Measurements from ENCODE around the gene DACH2.

The DACH2 gene

DNA sequence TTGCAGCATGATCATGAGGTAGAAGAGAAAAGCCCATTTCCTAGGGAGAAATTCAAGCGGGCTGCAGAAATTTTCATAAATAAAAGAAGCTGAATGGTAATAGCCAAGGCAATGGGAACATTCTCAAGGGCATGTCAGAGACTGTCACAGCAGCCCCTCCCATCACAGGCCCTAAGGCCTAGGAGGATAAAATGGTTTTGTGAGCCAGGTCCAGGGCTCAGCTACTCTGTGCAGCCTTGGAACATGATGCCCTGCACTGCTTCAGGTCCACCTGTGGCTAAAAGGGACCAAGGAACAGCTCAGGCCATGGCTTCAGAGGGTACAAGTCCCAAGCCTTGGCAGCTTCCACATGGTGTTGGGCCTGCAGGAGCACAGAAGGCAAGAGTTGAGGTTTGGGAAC, 93.3 kb downstream of the DACH2 start:
- no peak for TF ChIP-seq CTCF (IDR thresholded peaks at IDR 0.05; ENCODE audit: low read depth, low read length)
- DNase-seq (ENCODE audit: low read depth, low spot score), result no peak
- in situ Hi-C loops (cut with HindIII; ENCODE audit: low sequenced_read_pairs), result no loop called here
- no peak overlapping the region for H3K4me3 ChIP-seq (ENCODE audit: low read depth, low read length)

DNA sequence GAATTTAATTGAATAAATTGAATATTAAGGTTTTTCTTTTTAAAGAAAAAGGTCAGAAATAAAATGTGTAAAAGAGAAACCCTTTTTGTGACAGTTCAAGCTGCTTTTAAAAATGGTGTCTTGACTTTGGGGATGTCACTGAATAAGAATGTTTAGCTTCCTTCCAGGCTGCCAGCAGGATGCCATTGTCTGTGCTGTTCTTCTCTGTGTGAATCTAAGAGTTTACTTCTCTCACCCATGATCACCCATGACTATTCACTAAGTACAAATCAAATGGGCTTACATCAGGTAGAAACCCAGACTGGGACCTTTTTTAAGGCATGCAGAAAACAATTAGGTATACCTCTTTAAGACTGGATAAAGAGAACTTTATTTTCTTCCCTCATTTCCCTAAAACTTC, 115.3 kb downstream of the DACH2 start:
- in situ Hi-C loops (cut with HindIII; ENCODE audit: low sequenced_read_pairs), result no loop called here
- no peak for DNase-seq (ENCODE audit: low read depth, low spot score)
- TF ChIP-seq CTCF (IDR thresholded peaks at IDR 0.05; ENCODE audit: low read depth, low read length), result no peak
- H3K4me3 ChIP-seq (ENCODE audit: low read depth, low read length), result no peak overlapping the region

GRCh38 chrX:86295293-86295692, 147.0 kb downstream of the DACH2 start:
- in situ Hi-C loops (cut with HindIII; ENCODE audit: low sequenced_read_pairs), result no loop called here
- H3K4me3 ChIP-seq (ENCODE audit: low read depth, low read length), result no peak overlapping the region
- no peak for TF ChIP-seq CTCF (IDR thresholded peaks at IDR 0.05; ENCODE audit: low read depth, low read length)
- no peak for DNase-seq (ENCODE audit: low read depth, low spot score)

GRCh38 chrX:86322913-86323312, 174.7 kb downstream of the DACH2 start:
- no peak overlapping the region for H3K4me3 ChIP-seq (ENCODE audit: low read depth, low read length)
- no peak for TF ChIP-seq CTCF (IDR thresholded peaks at IDR 0.05; ENCODE audit: low read depth, low read length)
- no peak for DNase-seq (ENCODE audit: low read depth, low spot score)
- in situ Hi-C loops (cut with HindIII; ENCODE audit: low sequenced_read_pairs), result no loop called here

DNA sequence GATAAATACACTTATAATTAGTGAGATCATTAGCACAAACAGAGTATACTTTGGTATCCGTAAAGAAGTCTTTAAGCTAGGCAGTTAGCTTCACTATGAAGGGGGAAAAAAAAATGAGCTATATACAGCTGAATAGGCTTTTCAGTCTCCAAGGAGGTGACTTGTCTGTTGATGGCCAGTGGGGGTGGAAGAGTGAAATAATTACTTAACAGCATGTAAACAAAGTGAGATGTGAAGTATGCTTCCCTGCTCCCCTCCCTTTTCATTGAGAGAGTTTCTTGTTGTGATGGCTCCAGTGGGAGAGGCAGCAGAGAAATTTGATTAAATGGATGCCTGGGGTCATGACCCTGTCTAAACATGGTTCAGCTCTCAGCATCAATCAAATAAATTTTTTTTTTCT, 180.9 kb downstream of the DACH2 start:
- H3K4me3 ChIP-seq (ENCODE audit: low read depth, low read length), result no peak overlapping the region
- DNase-seq (ENCODE audit: low read depth, low spot score), result no peak
- in situ Hi-C loops (cut with HindIII; ENCODE audit: low sequenced_read_pairs), result no loop called here
- TF ChIP-seq CTCF (IDR thresholded peaks at IDR 0.05; ENCODE audit: low read depth, low read length), result no peak

GRCh38 chrX:86348669-86349068, 200.4 kb downstream of the DACH2 start:
- DNase-seq (ENCODE audit: low read depth, low spot score), result no peak
- TF ChIP-seq CTCF (IDR thresholded peaks at IDR 0.05; ENCODE audit: low read depth, low read length), result no peak
- no peak overlapping the region for H3K4me3 ChIP-seq (ENCODE audit: low read depth, low read length)
- in situ Hi-C loops (cut with HindIII; ENCODE audit: low sequenced_read_pairs), result no loop called here

- no peak for DNase-seq (ENCODE audit: low read depth, low spot score)
- no peak for TF ChIP-seq CTCF (IDR thresholded peaks at IDR 0.05; ENCODE audit: low read depth, low read length)
Observed at GRCh38 chrX:86349115-86349514, 200.9 kb downstream of the DACH2 start.

More at GRCh38 chrX:86349115-86349514, 200.9 kb downstream of the DACH2 start:
- in situ Hi-C loops (cut with HindIII; ENCODE audit: low sequenced_read_pairs), result no loop called here
- H3K4me3 ChIP-seq (ENCODE audit: low read depth, low read length), result no peak overlapping the region

Measured in astrocyte of the spinal cord (primary cell).